ENCODE measurements around the gene SPO11.
A peak's percentile ranks its signal among the peaks of the same experiment; 100 is the strongest.

The SPO11 gene

GRCh38 chr20:57329608-57330221, at the start of gene SPO11:
Gene SPO11 (plus strand): TSS chr20:57329803. CDS start chr20:57329868, 65 bp downstream.
- no peak for DNase-seq

GRCh38 chr20:57280221-57280620, 49.4 kb upstream of the SPO11 start:
- no peak for DNase-seq

- DNase-seq = no peak
These were observed 47.7 kb upstream of the SPO11 start for GRCh38 chr20:57281900-57282299.

GRCh38 chr20:57282670-57283361, 46.8 kb upstream of the SPO11 start:
- DNase-seq = no peak

GRCh38 chr20:57283860-57284259, 45.7 kb upstream of the SPO11 start:
- no peak for DNase-seq

- DNase-seq = no peak
These were observed 42.4 kb upstream of the SPO11 start for GRCh38 chr20:57287007-57287880.

- DNase-seq = no peak
These were observed 41.7 kb upstream of the SPO11 start for GRCh38 chr20:57287901-57288300.

- no peak for DNase-seq
These were observed 40.8 kb upstream of the SPO11 start for GRCh38 chr20:57288651-57289277.

- no peak for DNase-seq
These were observed 40.0 kb upstream of the SPO11 start for GRCh38 chr20:57289391-57290177.

- no peak for DNase-seq
These were observed 39.5 kb upstream of the SPO11 start for GRCh38 chr20:57290178-57290484.

GRCh38 chr20:57291003-57291402, 38.6 kb upstream of the SPO11 start:
- DNase-seq = no peak

GRCh38 chr20:57291694-57292093, 37.9 kb upstream of the SPO11 start:
- no peak for DNase-seq

GRCh38 chr20:57292611-57293010, 37.0 kb upstream of the SPO11 start:
- DNase-seq = no peak

GRCh38 chr20:57293995-57294394, 35.6 kb upstream of the SPO11 start:
- no peak for DNase-seq

GRCh38 chr20:57294550-57294949, 35.1 kb upstream of the SPO11 start:
- DNase-seq = no peak

- no peak for DNase-seq
These were observed 31.1 kb upstream of the SPO11 start for GRCh38 chr20:57298457-57298856.

GRCh38 chr20:57301026-57301425, 28.6 kb upstream of the SPO11 start:
- no peak for DNase-seq

GRCh38 chr20:57306747-57307146, 22.9 kb upstream of the SPO11 start:
- no peak for DNase-seq

- DNase-seq = peak; percentile 47
These were observed 20.9 kb upstream of the SPO11 start for GRCh38 chr20:57308451-57309271.

- no peak for DNase-seq
These were observed 20.0 kb upstream of the SPO11 start for GRCh38 chr20:57309544-57310115.

- no peak for DNase-seq
These were observed 18.6 kb upstream of the SPO11 start for GRCh38 chr20:57310821-57311514.
